NCI-H1930 (cell line): Measurements from ENCODE around the gene CACNA2D3.

Source experiments
- DNase-seq, 2 experiments: peaks; one replicate each; lab custom pipeline; 2025; lab: John Stamatoyannopoulos, UW

The CACNA2D3 gene

GRCh38 chr3:54530944-54531343 is 408.6 kb downstream of the CACNA2D3 start:
- no peak for DNase-seq

- no peak for DNase-seq
These were observed 409.4 kb downstream of the CACNA2D3 start for GRCh38 chr3:54531741-54532140.

GRCh38 chr3:54533856-54534255 is 411.5 kb downstream of the CACNA2D3 start:
- no peak for DNase-seq

GRCh38 chr3:54535619-54536018 is 413.3 kb downstream of the CACNA2D3 start:
- DNase-seq, result no peak

GRCh38 chr3:54536450-54536849 is 414.1 kb downstream of the CACNA2D3 start:
- DNase-seq, result no peak

GRCh38 chr3:54537506-54537905 is 415.2 kb downstream of the CACNA2D3 start:
- DNase-seq, result no peak

- no peak for DNase-seq
These were observed 416.0 kb downstream of the CACNA2D3 start for GRCh38 chr3:54538346-54538745.

GRCh38 chr3:54541369-54541768 is 419.0 kb downstream of the CACNA2D3 start:
- DNase-seq, result no peak

- no peak for DNase-seq
These were observed 421.1 kb downstream of the CACNA2D3 start for GRCh38 chr3:54543446-54543845.

GRCh38 chr3:54547051-54547450 is 424.7 kb downstream of the CACNA2D3 start:
- no peak for DNase-seq

- no peak for DNase-seq
These were observed 425.5 kb downstream of the CACNA2D3 start for GRCh38 chr3:54547846-54548245.

- DNase-seq, result no peak
These were observed 427.4 kb downstream of the CACNA2D3 start for GRCh38 chr3:54549607-54550220.

GRCh38 chr3:54550221-54550977 is 428.0 kb downstream of the CACNA2D3 start:
- no peak for DNase-seq

GRCh38 chr3:54556630-54557029 is 434.3 kb downstream of the CACNA2D3 start:
- DNase-seq, result no peak

GRCh38 chr3:54557538-54558428 is 435.4 kb downstream of the CACNA2D3 start:
- peak in 1 of 2 experiments; percentile 31 for DNase-seq

- DNase-seq, result peak in 1 of 2 experiments; percentile 5
These were observed 441.3 kb downstream of the CACNA2D3 start for GRCh38 chr3:54563501-54564200.

GRCh38 chr3:54564374-54564925 is 442.1 kb downstream of the CACNA2D3 start:
- no peak for DNase-seq

GRCh38 chr3:54565956-54566355 is 443.6 kb downstream of the CACNA2D3 start:
- DNase-seq, result no peak

- no peak for DNase-seq
These were observed 445.6 kb downstream of the CACNA2D3 start for GRCh38 chr3:54567949-54568348.

GRCh38 chr3:54570008-54570407 is 447.7 kb downstream of the CACNA2D3 start:
- no peak for DNase-seq

- DNase-seq, result no peak
These were observed 450.0 kb downstream of the CACNA2D3 start for GRCh38 chr3:54572197-54572895.
